BE2C (cell line): ENCODE results near the gene C3orf70.

ENCODE experiments used
- DNase-seq: peaks from one replicate; pipeline ENCODE4 v3.0.0-alpha.2; 2020
- H3K27me3 ChIP-seq: fragments of 250-450 bp; sonication (Bioruptor Pico); 2 replicates; pipeline ENCODE4 v1.5.1; 2020; ENCODE audit warnings: mild to moderate bottlenecking
- H3K36me3 ChIP-seq: fragments of 250-450 bp; sonication (Bioruptor Pico); 2 replicates; pipeline ENCODE4 v1.5.1; 2020; ENCODE audit warnings: mild to moderate bottlenecking
- H3K4me1 ChIP-seq: fragments of 250-450 bp; sonication (Bioruptor Pico); 2 replicates; pipeline ENCODE4 v1.5.1; 2020
- H3K4me3 ChIP-seq: 2 replicates; pipeline ENCODE4 v1.5.1; 2011; ENCODE audit warnings: low read depth, low read length
- H3K9me3 ChIP-seq: fragments of 250-450 bp; sonication (Bioruptor Pico); 2 replicates; pipeline ENCODE4 v1.5.1; 2020
- CTCF ChIP-seq: IDR thresholded peaks from 2 replicates; pipeline ENCODE4 v1.5.1; 2012; ENCODE audit warnings: mild to moderate bottlenecking, low read depth, low read length

Gene C3orf70

GRCh38 chr3:185084901-185085300, 68.0 kb downstream of the C3orf70 start:
- H3K4me3 ChIP-seq: no peak overlapping the region
- TF ChIP-seq CTCF: no peak
- H3K4me1 ChIP-seq: no peaks in the 10 kb centered on the region; the same call in none of the 2 replicates
- no peaks in the 10 kb centered on the region for H3K36me3 ChIP-seq
- no peaks in the 10 kb centered on the region; the same call in 1 of the 2 replicates for H3K9me3 ChIP-seq
- H3K27me3 ChIP-seq: no peaks in the 10 kb centered on the region
- no peak for DNase-seq

- H3K9me3 ChIP-seq: no peaks in the 10 kb centered on the region; the same call in 1 of the 2 replicates
- H3K4me3 ChIP-seq: no peak overlapping the region
- H3K4me1 ChIP-seq: no peaks in the 10 kb centered on the region; the same call in none of the 2 replicates
- H3K27me3 ChIP-seq: no peaks in the 10 kb centered on the region
- DNase-seq: no peak
- H3K36me3 ChIP-seq: no peaks in the 10 kb centered on the region
- no peak for TF ChIP-seq CTCF
Measured at GRCh38 chr3:185084402-185084801, 68.5 kb downstream of the C3orf70 start.

- no peak for TF ChIP-seq CTCF
- DNase-seq: no peak
- Histone ChIP-seq H3K36me3 (no peaks in the 10 kb centered on the region), H3K4me1 (no peaks in the 10 kb centered on the region; the same call in none of the 2 replicates), H3K9me3 (no peaks in the 10 kb centered on the region; the same call in 1 of the 2 replicates), H3K27me3 (no peaks in the 10 kb centered on the region), H3K4me3 (no peak overlapping the region)
Measured at GRCh38 chr3:185082829-185083228, 70.0 kb downstream of the C3orf70 start.

- Histone ChIP-seq H3K9me3 (no peaks in the 10 kb centered on the region; the same call in 1 of the 2 replicates), H3K36me3 (no peaks in the 10 kb centered on the region), H3K4me1 (no peaks in the 10 kb centered on the region; the same call in none of the 2 replicates), H3K4me3 (no peak overlapping the region), H3K27me3 (no peaks in the 10 kb centered on the region)
- no peak for DNase-seq
- no peak for TF ChIP-seq CTCF
Measured at GRCh38 chr3:185082149-185082548, 70.7 kb downstream of the C3orf70 start.

GRCh38 chr3:185081521-185081920, 71.3 kb downstream of the C3orf70 start:
- no peaks in the 10 kb centered on the region; the same call in 1 of the 2 replicates for H3K9me3 ChIP-seq
- H3K4me1 ChIP-seq: no peaks in the 10 kb centered on the region; the same call in none of the 2 replicates
- H3K4me3 ChIP-seq: no peak overlapping the region
- no peaks in the 10 kb centered on the region for H3K27me3 ChIP-seq
- no peak for DNase-seq
- TF ChIP-seq CTCF: no peak
- no peaks in the 10 kb centered on the region for H3K36me3 ChIP-seq

GRCh38 chr3:185079625-185080024, 73.2 kb downstream of the C3orf70 start:
- Histone ChIP-seq H3K4me3 (no peak overlapping the region), H3K9me3 (no peaks in the 10 kb centered on the region), H3K27me3 (no peaks in the 10 kb centered on the region), H3K4me1 (no peaks in the 10 kb centered on the region), H3K36me3 (no peaks in the 10 kb centered on the region)
- TF ChIP-seq CTCF: no peak
- DNase-seq: no peak
